Esophagus muscularis mucosa (tissue), 4 donors: ENCODE data around the gene OR2V2. TPM values are rescaled to one million over a fixed set of nuclear protein-coding genes. Genes with fewer than 3 reads are reported as not detected.

ENCODE experiments used
- DNase-seq: peaks from one replicate; pipeline ENCODE4 v3.0.0-alpha.2; 2017; ENCODE audit errors: extremely low spot score
- H3K27ac ChIP-seq, 4 donors: fragments of 200-600 bp; sonication (generic); replicated peaks in 1 of 4; 1 replicate in 3 of 4; 2 replicates in 1 of 4; pipeline ENCODE4 v1.5.1; 2016 to 2019; ENCODE audit warnings: mild to moderate bottlenecking in 1 of 4
- H3K27me3 ChIP-seq, 4 donors: fragments of 200-600 bp; sonication (generic); one replicate each; pipeline versions ENCODE4 v1.5.1 to v1.6.0; 2016 to 2019
- H3K36me3 ChIP-seq, 4 donors: fragments of 200-600 bp; sonication (generic); one replicate each; pipeline ENCODE4 v1.5.1; 2016 to 2019
- H3K4me1 ChIP-seq, 4 donors: fragments of 200-600 bp; sonication (generic); one replicate each; pipeline ENCODE4 v1.5.1; 2016 to 2019
- H3K4me3 ChIP-seq, 4 donors: fragments of 200-600 bp; sonication (generic); 1 replicate in 2 of 4; 2 replicates in 2 of 4; pipeline ENCODE4 v1.5.1; 2016 to 2019; ENCODE audit warnings: mild to moderate bottlenecking in 4 of 4, moderate library complexity in 1 of 4
- H3K9me3 ChIP-seq, 4 donors: fragments of 200-600 bp; sonication (generic); 1 replicate in 3 of 4; 2 replicates in 1 of 4; pipeline ENCODE4 v1.5.1; 2016 to 2019
- EP300 ChIP-seq: sonication (generic); formaldehyde crosslinking; IDR thresholded peaks from one replicate; pipeline ENCODE4 v1.6.1; 2017; ENCODE audit warnings: antibody characterized with exemption
- POLR2A ChIP-seq: fragments of 450-650 bp; IDR thresholded peaks from one replicate; pipeline ENCODE4 v1.6.1; 2017; ENCODE audit warnings: antibody characterized with exemption, moderate library complexity, mild to moderate bottlenecking, low read depth
- POLR2AphosphoS5 ChIP-seq, 2 donors: sonication (generic); formaldehyde crosslinking; IDR thresholded peaks; one replicate each; pipeline ENCODE4 v1.6.1; 2017; ENCODE audit warnings: antibody characterized with exemption in 2 of 2
- WGBS: methylation state at CpG from one replicate; pipeline ENCODE4 v1.1.5; 2018; 5-methylcytosine and 5-hydroxymethylcytosine counted together
- intact Hi-C: fragments of 100-400 bp; cut with DNase I; formaldehyde crosslinking; loops from one replicate; pipeline ENCODE4 v1.15.1; 2023
- total RNA-seq, 4 donors: library from RNA; depleted of rRNA; stranded (reverse); fragments of >200 nt; gene quantifications; one replicate each; pipeline versions ENCODE4 v1.1.0 to v1.2.1, GENCODE V29; 2016
- TF ChIP-seq, protein P1 (sequence below), 3 experiments: fragments of 200-600 bp in 2 of 3; fragments of 450-650 bp in 1 of 3; sonication (generic) in 2 of 3; IDR thresholded peaks; one replicate each; pipeline ENCODE4 v1.5.1; 2017 to 2019; ENCODE audit warnings: antibody characterized with exemption in 3 of 3, mild to moderate bottlenecking in 2 of 3, moderate library complexity in 1 of 3

The OR2V2 gene
- total RNA-seq, 4 donors from 2014 or later = not detected

DNA sequence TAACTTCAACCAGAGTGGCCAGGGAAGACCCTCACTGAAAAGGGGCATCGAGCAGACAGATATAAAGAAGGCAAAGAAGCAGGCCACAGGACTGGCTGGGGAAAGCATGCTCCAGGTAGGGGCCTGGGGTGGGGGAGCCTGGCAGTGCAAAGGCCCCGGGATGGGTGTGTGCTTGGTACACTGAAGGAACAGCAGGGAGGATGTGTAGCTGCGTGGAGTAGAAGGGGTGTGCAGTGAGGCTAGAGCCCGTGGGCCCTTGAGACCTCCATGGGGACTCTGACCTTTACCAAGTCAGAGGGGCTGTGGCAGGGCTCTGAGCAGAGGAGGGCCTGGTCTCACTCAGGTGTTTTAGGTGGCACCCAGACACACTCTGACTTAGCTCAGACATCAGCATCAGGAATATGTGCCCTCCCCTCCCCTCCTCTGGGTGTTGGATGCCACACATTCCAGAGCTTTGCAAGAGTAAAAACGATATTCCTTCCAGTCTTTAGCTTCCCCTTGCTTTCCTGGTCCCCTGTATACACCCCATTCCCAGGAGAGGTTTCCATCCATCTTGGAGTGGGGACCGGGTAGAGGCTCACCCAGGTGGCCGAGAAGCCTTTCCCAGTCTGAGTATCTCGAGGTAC lies 50.1 kb downstream of the OR2V2 start:
- Histone ChIP-seq H3K36me3 (peaks cover 0 to 11% (median 2%) of the 10 kb centered on the region in 4 donors), H3K27ac (no peak overlapping the region), H3K4me3 (no peak overlapping the region), H3K27me3 (no peaks in the 10 kb centered on the region), H3K9me3 (no peaks in the 10 kb centered on the region), H3K4me1 (peaks cover 5 to 12% (median 7%) of the 10 kb centered on the region in 4 donors)
- no peak for DNase-seq
- intact Hi-C loops = no loop called here
- TF ChIP-seq POLR2AphosphoS5 (IDR thresholded peaks at IDR 0.05) (no peak), EP300 (no peak), POLR2A (no peak)
- TF ChIP-seq, protein P1, sequence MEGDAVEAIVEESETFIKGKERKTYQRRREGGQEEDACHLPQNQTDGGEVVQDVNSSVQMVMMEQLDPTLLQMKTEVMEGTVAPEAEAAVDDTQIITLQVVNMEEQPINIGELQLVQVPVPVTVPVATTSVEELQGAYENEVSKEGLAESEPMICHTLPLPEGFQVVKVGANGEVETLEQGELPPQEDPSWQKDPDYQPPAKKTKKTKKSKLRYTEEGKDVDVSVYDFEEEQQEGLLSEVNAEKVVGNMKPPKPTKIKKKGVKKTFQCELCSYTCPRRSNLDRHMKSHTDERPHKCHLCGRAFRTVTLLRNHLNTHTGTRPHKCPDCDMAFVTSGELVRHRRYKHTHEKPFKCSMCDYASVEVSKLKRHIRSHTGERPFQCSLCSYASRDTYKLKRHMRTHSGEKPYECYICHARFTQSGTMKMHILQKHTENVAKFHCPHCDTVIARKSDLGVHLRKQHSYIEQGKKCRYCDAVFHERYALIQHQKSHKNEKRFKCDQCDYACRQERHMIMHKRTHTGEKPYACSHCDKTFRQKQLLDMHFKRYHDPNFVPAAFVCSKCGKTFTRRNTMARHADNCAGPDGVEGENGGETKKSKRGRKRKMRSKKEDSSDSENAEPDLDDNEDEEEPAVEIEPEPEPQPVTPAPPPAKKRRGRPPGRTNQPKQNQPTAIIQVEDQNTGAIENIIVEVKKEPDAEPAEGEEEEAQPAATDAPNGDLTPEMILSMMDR (IDR thresholded peaks at IDR 0.05) = no peak
- WGBS = 76% methylated on average over 7 of the region's 8 CpGs

DNA sequence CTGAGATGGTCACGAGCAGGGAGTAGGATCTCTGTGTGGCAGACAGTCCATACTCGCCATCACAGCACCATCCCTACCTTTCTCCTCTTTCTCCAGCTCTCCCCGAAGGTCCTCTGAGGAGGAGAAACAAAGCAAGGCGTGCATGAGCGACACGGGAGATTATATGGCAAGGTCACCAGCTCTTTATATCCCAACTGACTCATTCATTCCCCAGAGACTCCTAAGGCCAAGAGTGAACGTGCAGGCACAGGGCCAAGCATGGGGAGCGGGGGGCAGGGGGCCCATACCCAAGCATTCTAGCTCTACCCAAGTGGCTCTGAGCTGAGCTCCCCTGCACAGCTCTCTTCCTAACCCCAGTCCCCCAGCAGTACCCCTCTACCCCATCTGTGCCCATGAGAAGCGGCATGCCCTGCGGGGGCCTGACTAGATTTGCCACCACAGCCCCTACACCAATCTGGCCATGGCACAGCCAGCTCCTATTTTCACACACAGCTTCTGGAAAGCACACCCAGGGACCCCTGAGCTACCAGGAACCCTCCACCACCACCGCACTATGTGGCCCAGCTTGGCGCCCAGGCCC lies 50.8 kb downstream of the OR2V2 start:
- Histone ChIP-seq H3K36me3 (peaks cover 0 to 11% (median 2%) of the 10 kb centered on the region in 4 donors), H3K27me3 (no peaks in the 10 kb centered on the region), H3K4me3 (no peak overlapping the region), H3K4me1 (peaks cover 0 to 6% (median under 1%) of the 10 kb centered on the region in 4 donors), H3K9me3 (no peaks in the 10 kb centered on the region), H3K27ac (no peak overlapping the region)
- intact Hi-C loops = no loop called here
- DNase-seq = no peak
- no peak for TF ChIP-seq POLR2AphosphoS5 (IDR thresholded peaks at IDR 0.05)
- WGBS = 84% methylated on average over 11 of the region's 12 CpGs

DNA sequence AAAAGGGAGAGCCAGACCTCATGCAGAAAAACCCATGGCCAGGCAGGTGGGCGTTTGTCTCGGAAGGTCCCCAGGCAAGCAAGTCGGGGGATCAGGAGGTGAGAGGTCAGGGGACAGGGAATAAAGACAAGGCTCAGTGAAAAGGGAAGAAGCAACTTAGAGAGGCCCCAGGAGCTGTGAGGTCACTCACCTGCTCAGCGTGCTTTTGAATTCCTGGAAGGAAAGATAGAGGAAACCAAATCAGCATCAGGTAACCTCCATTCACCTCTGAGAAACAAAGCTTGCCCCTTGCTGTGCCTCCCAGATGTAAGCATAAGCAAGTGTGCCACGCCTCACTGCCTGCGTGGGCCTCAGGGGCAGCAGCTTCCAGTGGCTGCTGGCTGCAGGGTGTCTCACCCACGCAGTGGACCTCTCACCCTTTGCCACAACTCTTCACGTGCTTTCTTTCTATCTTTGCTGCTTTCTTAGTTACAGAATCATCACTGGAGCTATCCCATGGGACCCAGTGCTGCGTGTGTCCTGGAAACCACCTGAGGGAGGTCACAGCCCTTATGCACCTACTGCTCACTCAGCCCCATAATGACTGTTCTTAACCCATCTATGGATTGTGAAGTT lies 51.6 kb downstream of the OR2V2 start:
- WGBS = 78% methylated on average over 9 of the region's 9 CpGs
- H3K4me3 ChIP-seq = no peak overlapping the region
- H3K27ac ChIP-seq = no peak overlapping the region
- H3K9me3 ChIP-seq = no peaks in the 10 kb centered on the region
- intact Hi-C loops = no loop called here
- H3K36me3 ChIP-seq = peaks cover 0 to 11% (median 2%) of the 10 kb centered on the region in 4 donors
- no peak for DNase-seq
- H3K4me1 ChIP-seq = peaks cover 0 to 14% (median 7%) of the 10 kb centered on the region in 4 donors
- TF ChIP-seq EP300 (no peak), POLR2AphosphoS5 (IDR thresholded peaks at IDR 0.05) (no peak), POLR2A (no peak)
- TF ChIP-seq, protein P1 (IDR thresholded peaks at IDR 0.05) = no peak
- no peaks in the 10 kb centered on the region for H3K27me3 ChIP-seq

DNA sequence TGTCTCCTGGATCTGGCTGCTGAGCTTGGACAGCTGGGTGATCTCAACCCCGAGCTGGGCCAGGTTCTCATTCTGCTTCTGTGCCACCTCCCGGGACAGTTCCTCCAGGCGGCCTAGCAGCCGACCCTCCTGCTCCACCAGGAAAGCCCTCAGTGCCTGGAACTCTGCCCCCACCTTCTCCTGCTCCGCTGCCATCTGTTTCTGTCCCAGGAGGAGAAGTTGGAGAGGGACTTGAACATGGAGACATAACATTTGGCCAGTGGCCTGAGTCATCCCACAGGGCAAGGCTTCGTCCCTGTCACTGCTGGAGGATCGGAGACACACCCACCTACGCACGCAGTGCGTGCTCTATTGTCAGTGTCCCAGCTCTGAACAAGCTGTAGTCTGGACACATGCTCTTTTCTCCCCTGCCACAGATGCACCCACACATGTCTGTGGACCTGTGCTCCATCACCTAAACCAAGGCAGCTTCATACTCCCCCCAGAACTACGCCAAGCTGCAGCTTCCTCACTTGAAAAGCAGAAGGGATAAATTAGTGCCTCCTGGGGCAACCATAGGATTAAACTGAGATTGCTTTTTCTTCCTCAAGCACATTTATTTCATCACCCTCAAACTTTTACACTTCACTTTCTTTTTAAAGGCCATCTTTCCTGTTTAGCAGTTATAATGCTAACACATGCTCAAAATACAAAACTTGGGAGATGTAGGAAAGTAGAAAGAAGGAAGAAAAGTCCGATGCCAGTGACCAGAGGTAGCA lies 52.7 kb downstream of the OR2V2 start:
- no peak for DNase-seq
- intact Hi-C loops = no loop called here

More for the DNA sequence above, 52.7 kb downstream of the OR2V2 start:
- H3K4me3 ChIP-seq = no peak overlapping the region
- peaks cover 0 to 11% (median 0%) of the 10 kb centered on the region in 4 donors for H3K36me3 ChIP-seq
- H3K27me3 ChIP-seq = no peaks in the 10 kb centered on the region
- peaks cover 0 to 19% (median 16%) of the 10 kb centered on the region in 4 donors for H3K4me1 ChIP-seq
- H3K9me3 ChIP-seq = no peaks in the 10 kb centered on the region
- no peak overlapping the region for H3K27ac ChIP-seq
- WGBS = 78% methylated on average over 7 of the region's 12 CpGs
- TF ChIP-seq, protein P1 (IDR thresholded peaks at IDR 0.05) = no peak
- no peak for TF ChIP-seq POLR2AphosphoS5 (IDR thresholded peaks at IDR 0.05)
- no peak for TF ChIP-seq EP300
- no peak for TF ChIP-seq POLR2A
